ENCODE measurements around the gene OPRL1.

The OPRL1 gene

DNA sequence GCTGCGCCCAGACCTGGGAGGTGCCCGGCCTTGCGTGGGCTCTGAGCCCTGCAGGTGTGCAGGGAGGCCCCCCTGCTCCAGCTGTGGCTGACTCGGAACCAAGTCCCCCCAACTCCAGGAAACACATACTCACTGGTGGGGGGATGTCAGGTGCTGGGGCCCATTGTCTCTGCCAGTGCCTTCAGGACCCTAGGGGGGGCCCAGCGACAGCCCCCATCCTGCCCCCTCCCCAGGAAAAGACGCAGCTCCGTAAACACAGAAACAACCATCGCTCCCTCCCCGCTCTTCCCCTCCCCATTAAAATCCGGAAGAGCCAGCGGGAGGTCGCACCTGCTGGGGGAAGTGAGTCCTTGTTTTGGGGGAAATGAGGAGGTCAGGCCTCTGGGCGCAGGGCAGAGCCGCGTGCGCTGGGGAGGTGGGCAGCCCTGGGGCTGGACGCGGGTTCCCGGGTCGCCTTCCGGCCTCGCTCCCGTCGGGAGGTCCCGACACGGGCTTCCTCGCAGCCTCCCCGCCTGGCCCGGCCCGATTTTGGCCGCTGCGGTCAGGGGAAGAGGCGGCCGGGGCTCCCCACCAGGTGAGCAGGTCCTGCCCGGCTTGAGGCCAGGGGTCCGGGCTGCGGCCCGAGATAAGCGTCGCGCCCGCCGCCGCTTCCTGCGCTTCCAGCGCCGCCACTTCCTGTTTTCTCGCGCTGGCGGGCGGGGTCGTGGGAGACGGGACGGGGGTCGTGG is 37.7 kb upstream of the OPRL1 start:
- DNase-seq = no peak

DNA sequence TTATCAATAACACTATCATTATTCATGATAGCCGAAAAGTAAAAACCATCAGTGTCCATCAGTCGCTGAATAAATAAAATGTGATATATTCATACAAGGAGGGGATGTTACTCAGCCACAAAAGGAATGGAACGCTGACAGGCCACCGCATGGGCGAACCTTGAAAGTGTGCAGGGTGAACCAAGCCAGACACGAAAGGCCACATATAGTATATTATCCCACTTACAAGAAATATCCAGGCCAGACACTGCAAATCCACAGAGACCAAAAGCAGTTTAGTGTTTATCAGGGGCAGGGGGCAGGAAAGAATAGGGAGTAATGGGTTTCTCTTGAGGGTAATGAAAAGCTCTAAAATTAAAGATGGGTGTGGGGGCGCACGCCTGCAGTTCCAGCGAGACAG is 36.1 kb upstream of the OPRL1 start:
- DNase-seq = no peak

DNA sequence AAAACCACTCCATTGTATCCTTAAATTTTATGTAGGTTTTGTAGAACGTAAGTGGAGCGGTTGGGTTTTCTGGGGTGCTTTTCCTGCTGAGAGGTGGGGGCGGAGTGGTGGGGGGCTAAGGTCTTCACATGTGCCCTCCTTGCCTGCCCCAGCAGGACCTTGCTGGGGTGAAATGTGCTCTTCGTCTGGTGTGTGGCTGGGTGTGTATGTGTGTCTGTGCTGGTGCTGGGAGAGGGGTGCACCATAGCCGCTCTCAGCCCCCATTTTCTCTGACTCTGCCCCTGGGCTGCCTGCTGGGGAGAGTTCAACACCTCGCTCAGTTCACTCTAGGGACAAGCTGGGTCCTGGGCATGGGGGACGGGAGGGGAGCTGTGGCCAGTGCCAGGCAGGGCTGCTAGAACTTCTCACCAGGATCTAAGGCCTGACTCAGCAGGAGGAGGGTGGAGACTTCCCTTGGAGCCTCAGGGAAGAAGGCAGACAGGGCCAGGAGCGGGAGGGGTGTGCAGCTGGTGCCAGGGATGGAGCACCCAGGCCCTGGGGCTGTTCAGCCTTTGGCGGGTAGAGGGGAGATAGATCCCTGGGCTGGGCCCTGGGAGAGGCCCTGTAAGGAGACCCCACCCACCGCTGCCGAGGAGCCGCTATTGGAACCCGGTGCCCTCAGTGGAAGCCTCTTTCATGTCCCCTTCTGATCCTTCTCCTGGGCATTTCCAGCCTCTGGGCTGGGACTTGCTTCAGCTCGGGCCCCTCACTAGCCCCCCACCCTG is 35.2 kb upstream of the OPRL1 start:
- DNase-seq = peak; percentile 15

DNA sequence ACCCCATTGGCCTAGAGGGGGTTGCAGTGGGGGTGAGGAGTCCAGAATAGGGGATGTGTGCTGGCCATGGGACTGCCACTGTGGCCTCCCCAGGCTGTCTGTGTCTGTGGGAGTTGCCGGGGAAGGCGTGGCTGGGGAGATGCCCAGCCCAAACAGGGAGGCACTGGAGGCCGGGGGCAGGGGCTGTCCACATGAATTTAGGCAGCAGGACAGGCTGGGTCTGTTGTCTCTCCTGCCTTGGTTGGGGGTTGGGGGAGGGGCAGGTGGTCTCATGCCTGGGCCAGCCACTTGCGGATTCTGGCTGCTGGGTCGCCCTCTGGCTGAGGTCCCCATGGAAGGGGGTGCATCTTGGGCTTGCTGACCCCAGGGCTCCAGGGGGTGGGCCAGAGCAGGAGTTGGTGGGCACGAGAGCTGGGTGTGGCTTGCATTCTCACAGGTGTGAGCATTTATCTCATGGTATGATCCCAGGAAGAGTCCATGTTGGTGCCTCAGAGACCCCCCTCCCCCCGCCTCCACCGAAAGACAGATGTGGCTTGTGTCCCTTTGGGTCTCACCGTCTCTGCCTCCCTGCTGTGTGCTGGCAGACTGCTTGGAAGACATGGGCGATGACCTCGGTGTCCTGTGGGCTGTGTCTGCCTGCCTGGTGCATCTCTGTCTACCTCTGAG is 34.4 kb upstream of the OPRL1 start:
- DNase-seq = no peak

DNA sequence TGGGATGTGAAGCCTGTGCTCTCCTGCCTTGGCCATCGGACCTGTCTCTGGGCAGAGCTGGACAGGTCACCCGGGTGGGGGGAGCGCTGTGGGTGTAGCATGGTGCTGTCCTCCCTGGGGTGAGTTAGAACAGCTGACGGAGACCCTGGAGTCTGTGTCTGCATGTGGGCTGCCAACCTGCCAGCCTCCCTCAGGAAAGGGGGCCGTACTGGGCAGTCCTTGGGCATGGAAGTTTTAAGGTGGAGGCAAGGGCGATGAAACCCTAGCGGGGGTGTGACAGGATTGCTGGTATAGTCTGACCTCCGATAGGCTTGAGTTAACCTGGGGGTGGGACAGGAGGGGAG is 32.9 kb upstream of the OPRL1 start:
- no peak for DNase-seq

DNA sequence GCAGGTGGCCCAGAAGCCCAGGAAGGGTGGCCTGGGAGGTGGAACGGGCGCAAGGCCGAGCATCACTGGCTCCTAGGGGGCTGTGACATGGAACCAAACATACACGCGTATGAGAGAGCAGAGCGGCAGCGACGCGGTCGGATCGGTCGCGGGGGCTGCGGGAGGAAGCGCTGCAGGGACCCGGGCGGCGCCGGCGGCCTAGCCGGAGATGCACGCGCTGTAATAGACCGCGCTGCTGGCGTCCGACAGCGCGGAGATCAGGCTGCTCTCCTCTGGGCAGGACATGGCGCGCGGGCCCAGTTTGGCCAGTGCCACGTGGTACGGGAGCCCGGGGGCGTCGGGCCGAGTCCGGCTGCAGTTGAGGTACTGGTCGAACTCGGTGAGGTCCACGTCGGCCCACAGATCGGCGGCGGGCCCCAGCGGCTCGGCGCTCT is 31.9 kb upstream of the OPRL1 start:
- DNase-seq = no peak

DNA sequence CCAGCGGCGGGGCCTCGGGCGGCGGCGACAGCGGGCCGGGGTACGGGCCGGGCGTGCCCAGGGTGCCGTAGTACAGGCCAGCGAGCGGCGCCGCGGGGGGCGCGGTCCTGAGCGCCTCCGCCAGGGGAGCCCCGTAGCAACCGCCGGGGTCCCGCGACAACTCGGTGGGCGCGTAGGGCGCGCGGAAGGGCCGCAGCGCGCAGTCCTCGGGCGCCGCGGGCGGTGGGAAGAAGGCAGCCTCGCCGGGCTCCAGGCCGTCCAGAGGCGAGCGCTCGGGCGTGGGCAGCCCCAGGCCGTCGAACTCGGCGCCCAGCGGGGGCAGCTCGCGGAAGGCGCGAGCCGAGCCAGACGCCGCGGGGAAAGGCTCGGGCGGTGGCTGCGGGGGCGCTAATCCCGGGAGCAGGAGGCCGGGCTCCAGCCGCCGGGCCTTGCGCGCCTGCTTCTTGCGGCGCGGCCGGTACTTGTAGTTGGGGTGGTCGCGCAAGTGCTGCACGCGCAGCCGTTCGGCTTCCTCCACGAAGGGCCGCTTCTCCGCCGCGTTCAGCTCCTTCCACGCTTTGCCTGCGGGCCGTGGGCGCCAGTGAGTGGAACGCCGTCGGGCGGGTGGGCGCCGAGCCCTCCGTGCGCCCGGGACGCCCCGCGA is 31.4 kb upstream of the OPRL1 start:
- no peak for DNase-seq

DNA sequence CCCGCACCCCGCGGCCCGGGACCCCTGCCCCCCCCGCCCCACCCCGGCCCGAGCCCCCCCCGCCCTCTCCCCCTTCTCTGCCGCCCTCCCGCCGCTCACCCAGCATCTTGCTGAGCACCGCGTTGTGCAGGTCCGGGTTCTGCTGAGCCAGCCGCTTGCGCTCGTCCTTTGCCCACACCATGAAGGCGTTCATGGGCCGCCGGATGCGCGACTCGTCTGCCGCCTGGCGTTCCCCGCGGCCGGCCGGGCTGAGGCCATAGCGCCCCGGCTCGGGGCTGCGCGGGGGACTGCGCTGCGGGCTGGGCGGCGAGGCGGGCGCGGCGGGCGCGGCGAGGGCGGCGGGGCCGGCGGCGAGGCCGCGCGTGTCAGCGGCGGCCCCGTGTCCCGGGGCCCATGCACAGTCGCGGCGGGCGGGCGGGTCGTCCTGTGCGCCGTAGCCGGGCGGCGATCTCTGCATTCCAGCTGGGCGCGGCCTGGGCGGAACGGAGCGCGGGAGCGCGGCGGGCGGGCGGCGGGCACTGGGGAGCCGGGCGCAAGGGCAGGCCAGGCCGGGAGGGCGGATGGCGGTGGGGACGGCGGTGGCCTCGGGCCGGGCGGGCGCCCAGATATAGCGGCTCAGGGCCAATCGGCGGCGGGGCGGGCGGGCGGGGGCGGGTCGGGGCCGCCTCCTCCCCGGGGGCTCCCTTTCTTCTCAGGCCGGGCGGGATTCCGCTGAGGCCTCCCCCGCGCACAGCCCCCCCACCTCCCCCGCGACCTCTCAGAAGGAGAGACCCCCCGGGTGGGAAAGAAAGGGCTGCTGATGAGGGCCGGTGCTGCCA is 30.6 kb upstream of the OPRL1 start, which contains the start of gene SOX18:
TSS of gene SOX18 (minus strand) at position 580 of the 818 bp plus-strand sequence. CDS start at position 457, 123 bp downstream.
- peak; percentile 24 for DNase-seq

DNA sequence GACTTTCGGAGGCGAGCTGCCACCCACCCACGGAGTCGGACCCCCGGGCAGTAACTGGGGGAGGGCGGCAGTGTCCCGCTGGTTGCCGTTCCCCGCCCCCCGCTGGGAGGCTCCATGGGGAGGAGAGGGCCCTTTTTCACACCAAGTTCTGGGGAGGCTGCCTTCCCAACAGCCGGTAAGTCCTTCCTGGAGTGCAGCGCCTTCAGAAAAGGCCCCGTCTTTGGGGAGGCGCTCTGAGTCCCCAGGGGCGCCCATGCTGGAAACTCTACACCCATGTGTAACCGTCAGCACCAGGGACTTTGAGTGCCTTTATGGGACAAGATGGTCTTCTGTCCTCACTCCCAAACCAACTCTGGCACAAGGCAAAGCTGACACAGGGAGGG is 30.0 kb upstream of the OPRL1 start:
- DNase-seq = no peak

DNA sequence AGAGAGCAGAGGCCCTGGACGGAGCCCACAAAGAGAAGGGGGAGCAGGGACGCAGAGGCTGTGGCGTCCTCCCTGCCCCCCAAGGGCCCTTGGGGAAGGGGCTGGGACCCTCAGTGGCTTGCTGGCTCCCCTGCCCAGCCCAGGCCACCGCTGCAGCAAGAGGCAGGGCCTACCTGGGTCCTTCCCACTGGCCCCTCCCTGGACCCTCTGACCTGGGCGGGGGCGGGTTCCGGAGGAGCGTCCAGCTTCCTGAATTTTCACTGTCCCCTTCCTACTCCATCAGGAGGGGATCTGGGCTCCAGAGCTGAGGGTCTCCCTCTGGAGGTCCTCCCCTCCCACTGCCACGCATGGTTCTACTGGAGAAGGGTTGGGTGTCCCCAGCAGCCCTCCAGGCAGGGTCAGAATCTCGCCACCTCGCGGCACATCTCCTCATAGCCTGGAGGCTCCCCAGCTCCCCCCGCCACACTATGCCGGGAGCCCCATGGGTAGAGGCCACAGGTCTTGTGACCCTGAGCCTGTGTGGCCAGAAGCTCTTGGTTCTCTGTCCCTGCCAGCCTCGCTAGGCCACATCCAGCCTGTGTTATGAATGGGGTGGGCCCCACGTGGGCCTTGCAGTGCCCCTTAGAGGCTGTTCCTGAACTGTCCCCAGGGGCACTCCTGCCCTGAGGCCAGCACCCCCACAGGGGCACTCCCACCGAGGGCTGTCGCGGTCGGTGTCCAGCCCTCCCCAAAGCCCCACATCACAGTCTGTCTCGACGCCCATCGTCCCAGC is 29.4 kb upstream of the OPRL1 start:
- DNase-seq = no peak

DNA sequence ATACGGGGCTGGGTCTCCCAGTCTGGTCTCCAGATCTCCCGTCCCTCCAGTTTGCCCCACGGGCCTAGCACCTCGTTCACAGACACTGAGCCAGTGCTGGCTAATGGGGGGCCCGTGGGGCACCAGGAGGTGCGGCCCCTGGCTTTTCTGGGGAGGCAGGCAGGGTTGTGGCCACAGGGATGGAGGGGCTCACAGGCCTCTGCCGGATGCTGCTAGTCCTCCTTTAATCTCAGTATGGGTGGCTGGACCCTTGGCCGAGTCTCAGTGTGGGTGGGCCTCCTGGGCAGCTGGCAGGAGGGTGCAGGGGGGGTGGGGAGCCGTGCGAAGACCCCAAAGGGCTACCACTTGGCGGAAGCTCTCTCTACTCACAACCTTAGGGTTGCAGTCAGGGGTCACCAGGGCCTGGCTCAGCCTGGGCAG is 28.8 kb upstream of the OPRL1 start:
- DNase-seq = no peak

DNA sequence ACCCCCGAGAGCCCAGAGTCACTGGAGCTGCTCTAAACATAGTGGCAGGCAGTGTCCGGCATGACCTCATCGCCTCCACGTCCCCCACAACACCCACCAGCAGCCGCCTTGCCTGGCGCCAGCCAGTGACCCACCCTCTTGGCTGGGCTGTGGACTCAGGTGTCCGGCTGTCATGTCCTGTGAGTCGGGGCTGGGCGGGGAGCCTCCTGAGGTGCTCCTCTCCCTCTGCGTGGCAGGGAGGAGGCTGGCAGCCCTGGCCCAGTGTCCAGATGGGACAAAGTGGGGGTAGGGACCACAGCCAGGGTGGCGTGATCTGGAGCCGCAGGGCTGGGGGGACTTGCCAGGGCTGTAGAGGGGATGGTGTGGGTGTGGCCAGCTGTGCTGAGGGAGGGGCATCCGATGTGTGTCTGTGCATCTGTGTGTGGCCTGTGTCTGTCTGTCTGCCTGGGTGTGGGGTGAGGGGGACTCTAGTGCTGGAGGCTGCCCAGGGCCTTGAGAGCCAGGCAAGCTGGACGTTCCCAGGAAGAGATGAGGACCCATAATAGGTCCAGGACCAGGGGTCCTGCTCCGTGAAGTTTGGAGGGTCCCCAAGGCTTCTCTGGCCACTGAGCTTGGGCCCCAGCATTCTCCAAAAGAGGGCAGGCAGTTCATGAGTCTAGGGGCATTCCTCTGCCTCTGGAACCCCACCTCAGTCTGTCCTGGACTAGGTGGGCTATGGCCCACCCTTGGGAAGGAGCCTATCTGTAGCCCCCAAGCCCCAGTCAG is 28.1 kb upstream of the OPRL1 start:
- DNase-seq = no peak

DNA sequence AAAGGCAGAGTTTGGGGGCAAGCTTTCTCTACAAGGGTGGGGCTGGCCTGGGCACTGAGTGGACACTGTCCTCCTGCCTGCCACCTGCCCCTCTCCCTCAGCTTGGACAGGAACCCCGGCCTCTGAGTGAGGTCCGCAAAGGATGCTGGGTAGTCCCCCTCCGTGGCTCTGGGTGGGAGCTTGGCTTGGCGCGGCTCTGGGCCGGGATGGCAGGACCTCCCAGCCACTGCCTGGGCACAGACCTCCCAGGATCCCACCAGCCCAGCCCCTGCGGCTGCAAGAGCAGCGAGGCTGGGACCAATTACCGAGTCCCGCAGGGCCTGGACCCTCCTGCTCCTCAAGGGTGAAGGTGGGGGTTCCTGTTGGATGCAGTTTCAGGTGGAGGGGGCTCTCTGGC is 27.6 kb upstream of the OPRL1 start:
- DNase-seq = no peak

DNA sequence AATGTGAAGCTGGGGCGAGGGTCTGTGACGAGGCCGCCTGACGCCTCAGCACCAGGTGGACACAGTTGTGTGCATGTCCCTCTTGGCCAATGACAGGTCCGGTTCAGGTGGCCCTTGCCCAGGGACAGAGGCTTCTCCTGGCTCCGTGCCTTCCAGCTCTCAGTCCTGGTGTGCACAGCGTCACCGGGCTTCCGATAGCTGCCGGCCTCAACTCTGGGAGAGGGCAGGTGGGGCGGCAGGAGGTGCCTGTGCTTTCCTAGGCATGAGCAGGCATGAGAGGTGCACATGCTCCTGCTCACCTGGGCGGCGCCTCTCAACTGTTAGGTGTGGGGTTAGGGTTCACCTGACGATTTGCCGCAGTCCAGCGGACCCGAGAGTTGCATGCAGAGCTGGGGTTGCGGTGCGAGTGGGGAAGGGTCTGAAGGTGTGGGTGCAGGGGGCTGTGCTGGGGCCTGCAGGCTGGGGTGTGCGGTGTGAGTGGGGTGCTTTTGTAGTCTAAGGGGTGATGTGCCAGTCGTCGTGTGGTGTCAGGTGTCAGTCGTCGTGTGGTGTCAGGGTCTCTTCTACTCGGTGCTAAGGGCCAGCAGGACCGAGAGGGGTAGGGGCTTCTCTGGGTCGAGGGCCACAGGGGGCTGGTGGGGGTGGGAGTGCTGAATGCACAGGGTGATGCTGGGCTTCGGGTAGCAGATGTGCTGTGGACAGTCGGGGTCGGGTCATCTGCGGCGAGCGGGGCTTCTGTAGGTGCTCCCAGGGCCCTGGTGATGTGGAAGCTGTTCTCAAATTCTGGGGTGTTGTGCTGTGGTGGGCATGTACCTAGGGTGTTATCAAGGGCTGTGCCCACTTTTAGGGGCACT is 26.7 kb upstream of the OPRL1 start:
- DNase-seq = no peak

DNA sequence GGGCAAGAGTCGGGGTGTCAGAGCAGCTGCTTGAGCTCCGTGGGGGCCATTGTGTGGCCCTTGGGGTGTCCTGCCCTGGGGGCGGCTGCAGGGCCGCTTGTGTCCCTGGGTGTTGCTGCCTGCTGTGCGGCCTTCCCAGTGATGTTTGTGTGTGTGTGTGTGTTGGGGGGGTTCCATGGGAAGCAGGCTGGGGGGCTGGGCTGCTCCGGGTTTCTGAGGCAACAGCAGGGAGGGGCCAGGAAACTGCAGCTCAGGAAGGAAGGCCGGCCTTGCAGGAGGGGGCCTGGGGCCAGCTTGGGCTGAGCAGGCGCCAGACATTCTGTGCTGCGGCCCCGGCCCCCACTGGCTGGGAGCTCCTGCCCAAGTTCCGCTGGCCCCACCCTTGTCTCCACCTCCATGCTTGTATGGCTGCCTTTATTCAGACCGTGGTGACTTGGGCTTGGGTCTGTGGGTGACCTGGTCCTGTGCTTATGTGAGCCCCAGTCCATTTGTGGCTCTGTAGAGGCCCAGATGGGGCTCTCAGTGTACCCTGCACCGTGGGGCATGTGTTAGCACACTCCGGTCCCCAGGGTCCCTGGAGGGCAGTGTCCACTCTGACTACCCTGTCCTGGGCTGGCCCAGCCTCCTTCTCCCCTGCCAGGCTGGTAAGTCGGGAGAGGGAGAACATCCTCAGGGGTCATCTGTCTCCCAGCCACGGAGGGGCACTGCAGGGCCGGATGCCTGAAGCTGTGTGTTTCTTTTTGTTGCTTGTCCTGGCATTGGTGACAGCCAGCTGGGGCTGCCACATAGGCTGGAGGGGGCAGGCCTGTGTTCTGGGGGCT is 25.8 kb upstream of the OPRL1 start:
- DNase-seq = no peak

DNA sequence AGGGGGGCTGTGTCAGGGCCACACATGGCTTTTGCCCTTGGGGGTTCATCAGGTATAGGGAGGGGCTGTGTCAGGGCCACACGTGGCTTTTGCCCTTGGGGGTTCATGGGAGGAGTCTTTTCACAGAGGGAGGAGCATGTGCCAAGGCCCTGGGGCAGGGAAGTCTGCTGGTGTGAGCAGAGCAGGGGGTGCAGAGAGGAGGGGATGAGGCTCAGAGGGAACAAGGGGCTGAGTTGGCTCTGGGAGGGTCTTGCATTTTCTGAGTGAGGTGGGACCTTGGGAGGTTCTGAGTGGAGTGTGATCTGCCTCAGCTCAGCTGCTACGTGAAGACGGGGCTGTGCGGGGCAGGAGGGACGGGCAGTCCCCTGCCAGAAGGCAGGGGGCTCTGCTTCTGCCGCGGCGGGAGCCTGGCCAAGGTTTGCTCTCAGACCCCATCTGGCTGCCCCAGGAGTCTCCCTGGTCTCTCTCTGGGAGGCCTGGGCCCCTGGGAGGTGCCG is 24.4 kb upstream of the OPRL1 start:
- DNase-seq = no peak

DNA sequence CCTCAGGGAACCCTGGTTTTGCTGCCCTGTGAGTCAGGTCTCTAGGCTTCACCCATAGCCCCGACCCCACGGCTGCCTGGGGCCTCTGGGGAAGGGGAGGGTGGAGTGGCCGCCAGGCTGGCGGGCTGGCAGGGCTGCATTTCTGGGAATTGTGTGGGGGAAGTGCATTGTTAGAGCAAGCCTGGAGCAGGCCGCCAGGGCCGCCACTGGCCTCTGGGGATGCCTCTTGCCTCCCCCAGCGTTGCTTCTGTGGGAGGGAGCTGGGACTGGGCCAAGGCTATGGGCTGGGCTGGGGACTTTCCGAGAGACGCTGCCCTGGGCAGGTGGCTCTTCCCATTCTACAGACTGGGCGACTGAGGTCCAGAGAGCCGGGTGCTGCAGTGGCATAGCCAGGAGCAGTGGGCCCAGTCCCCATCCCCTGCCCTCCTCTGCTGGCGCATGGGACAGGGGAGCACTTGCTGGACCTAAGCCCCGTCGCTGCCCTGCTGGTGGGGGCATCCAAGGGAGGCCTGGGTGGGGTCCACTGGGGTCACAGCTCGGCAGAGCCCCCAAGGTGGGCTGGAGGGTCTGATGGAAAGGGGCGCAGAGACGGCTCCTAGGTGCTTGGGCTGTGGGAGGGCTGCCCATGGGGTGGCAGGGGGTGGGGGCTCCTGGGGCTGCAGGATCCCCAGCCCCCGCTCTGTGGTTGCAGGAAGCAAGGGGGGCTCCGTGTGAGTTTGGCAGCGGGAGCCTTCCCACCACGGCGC is 23.8 kb upstream of the OPRL1 start:
- no peak for DNase-seq

DNA sequence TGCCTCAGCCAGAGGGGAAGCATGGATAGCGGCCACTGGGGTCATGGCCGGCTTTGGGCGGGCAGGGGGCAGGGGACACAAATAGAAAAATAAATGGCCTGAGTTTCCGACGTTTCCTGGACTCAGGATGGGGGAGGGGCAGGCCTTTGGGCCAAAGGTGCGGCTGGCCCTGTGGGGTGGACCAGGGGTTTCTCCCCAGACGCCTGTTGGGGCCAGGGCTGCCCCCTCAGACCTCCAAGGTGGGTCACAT is 23.3 kb upstream of the OPRL1 start:
- no peak for DNase-seq
